CD4-positive, alpha-beta T cell treated with Interleukin-17A for 1 hour (primary cell): ENCODE data around the gene ARL8A.
"Not testable (repeated sequence)": the region's sequence is repeated elsewhere in the genome, so short reads cannot be mapped to it uniquely, and the experiment has no call there.

Experiments
- DNase-seq: peaks from one replicate; pipeline ENCODE4 v3.0.0-alpha.2; 2020

Gene ARL8A

GRCh38 chr1:202156590-202156989 lies 12.1 kb upstream of the ARL8A start:
- DNase-seq, result no peak

GRCh38 chr1:202155478-202156021 lies 11.0 kb upstream of the ARL8A start:
- peak; percentile 33 for DNase-seq

DNA sequence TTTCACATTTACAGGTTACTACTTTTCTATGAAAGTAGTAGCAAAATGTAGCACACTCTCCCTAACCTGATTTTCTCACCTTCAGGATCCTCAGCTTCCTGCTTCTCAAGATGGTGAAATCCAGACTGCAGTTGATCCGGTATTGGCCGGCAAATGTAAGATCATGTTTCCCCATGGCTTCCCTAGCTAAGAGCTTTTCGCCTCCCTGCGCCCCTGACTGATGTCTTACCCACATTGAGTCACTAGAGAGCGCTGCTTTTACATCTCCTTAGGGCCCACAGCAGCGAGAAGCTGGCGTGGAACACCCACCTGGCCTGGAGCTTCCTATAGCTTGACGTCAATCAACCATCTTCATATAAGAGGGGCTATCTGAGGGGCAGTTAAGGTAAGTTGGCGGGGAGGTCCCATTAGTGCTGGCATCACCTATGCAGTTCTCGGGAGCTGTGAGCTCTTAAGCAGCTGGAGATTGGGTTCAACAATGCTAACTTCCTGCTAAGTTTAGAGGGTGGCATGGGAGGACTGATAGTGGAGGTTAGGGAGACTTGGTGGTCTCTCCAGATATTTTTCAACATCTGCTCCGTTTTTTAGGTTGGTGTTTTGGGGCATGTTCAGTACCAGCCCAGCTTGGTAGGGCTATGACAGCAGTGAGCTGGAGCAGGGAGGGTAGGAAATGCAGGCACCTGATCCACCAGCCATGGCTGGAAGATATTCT lies 10.4 kb upstream of the ARL8A start:
- peak; percentile 78 for DNase-seq

DNA sequence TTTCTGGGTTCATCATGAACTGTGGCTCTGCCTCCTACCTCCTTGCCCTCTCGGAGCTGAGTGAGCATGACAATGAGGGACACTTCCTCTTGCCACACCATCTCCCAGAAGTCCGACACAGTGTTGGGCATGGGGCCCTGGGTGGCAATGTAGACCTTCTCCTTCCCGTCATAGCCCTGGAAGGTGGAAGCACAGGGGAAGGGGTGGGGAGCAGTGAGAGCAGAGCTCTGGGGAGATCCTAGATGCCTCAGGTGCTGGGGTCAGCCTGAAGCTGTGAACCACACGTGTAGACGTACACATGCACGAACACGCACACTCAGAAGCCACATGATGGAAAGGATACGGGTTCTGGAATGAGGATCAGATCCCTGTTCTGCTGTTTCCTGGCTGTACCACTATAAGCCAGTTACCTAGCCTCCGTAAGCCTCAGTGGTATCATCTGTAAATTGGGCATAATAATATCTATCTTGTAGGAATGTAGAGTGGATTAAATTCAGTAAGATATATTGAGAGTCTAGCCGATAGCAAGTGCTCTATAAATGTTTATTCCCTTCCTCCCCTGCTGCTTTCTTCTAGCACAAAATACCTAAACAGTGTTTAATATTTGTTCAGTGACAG lies 9.7 kb upstream of the ARL8A start:
- no peak for DNase-seq

GRCh38 chr1:202153284-202153683 lies 8.7 kb upstream of the ARL8A start:
- DNase-seq, result no peak

DNA sequence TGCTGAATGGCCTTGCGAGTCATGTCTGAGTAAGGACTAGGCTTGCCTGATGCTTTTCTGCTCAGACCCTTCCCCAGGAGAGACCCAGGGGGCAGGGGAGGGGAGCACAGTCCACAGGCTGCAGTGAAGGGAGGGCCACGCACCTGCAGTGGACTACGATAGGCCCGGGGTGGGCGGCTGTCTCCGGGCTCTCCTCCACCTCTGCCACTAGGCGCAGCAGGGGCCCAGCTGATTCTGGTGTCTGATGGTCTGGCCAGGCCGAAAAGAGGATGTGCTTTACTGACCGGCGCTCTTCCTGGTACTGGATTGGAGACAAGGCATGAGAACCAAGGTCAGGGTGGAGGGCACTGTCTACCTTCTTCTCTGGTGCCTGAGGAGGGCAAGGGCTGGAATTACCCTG lies 7.9 kb upstream of the ARL8A start:
- DNase-seq, result no peak

DNA sequence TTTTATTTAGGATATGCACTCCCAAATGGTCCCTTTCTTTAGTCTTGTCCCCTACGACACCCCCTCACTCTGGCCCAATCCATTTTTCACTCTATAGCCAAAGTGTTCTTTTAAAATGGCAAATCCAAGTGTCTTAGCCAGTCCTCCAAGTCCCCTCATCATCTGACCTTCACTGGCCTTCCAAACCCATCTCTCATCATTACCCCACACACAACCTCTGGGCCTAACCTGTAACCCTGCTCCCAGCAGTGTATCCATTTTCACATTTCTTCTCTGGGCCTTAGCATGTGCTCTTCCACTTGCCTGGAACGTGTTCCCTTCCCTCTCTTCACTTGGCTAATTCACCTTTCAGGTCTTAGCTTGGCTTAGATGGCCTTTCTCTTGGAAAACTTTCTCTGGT lies 6.5 kb upstream of the ARL8A start:
- no peak for DNase-seq

GRCh38 chr1:202150602-202151001 lies 6.1 kb upstream of the ARL8A start:
- no peak for DNase-seq

DNA sequence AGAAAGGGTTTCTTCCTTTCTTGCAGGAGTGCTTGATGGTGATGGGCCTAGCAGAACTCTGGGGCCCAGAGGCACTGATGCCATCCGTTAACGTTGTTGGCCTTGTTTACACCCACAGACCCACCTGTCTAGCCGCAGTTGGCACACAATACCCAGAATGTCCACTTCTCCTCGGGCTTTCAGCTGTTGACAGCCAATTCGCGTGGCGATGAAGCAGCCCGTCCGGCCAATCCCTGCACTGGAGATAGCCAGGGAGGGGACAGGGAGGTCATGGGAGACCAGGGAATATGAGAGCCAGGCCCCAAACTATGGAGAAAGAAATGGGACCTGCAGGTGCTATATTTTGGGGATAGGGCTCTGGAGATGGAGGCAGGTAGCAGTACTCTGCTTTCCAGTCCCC lies 5.7 kb upstream of the ARL8A start:
- DNase-seq, result no peak

DNA sequence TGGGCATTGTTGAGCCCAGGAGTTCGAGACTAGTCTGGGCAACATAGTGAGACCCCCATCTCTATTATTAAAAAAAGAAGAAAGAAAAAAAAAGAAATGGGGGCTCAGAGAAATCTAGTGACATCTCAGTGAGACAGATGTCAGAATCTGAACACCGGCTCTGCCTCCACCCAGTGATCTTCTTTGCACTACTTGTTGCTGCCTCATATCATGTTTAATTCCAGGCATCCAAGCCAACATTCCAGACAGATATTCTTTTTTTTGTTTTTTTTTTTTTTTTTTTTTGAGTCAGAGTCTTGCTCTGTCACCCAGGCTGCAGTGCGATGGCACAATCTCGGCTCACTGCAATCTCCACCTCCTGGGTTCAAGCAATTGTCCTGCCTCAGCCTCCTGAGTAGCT lies 5.0 kb upstream of the ARL8A start:
- no peak for DNase-seq

GRCh38 chr1:202148391-202148790 lies 3.9 kb upstream of the ARL8A start:
- no peak for DNase-seq

DNA sequence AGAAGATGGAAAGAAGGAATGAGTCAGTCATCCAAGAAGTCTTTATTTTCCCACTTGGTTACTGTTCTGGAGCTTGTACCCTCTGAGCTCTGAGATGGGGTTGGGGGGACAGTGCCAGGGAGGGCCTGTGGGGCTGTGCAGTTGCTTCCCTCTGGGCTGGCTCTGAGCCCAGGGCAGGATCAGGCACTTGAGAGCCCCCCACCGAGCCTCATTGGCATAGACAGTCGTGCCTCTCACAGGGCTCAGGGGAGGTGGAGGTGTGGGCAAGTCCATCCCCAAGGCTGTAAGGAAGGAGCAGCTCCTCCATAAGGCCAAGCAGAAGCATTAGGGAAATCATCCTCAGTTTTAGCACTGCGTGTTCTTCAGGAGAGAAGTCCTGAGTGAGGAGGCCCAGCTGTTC lies 2.5 kb upstream of the ARL8A start:
- DNase-seq, result no peak

GRCh38 chr1:202146279-202146678 lies 1.7 kb upstream of the ARL8A start:
- no peak for DNase-seq

DNA sequence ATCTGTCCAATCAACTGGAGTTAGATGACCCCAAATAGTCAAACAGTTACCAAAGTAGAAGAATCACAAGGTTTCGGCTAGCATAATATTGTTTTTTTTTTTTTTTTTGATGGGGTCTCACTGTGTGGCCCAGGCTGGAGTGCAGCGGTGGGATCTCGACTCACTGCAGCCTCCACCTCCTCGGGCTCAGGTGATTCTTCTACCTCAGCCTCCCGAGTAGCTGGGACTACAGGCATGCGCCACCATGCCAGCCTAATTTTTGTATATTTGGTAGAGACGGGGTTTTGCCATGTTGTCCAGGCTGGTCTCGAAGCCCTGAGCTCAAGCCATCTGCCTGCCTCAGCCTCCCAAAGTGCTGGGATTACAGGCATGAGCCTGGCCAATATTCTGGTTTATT lies 1.2 kb upstream of the ARL8A start:
- not testable (repeated sequence) for DNase-seq

DNA sequence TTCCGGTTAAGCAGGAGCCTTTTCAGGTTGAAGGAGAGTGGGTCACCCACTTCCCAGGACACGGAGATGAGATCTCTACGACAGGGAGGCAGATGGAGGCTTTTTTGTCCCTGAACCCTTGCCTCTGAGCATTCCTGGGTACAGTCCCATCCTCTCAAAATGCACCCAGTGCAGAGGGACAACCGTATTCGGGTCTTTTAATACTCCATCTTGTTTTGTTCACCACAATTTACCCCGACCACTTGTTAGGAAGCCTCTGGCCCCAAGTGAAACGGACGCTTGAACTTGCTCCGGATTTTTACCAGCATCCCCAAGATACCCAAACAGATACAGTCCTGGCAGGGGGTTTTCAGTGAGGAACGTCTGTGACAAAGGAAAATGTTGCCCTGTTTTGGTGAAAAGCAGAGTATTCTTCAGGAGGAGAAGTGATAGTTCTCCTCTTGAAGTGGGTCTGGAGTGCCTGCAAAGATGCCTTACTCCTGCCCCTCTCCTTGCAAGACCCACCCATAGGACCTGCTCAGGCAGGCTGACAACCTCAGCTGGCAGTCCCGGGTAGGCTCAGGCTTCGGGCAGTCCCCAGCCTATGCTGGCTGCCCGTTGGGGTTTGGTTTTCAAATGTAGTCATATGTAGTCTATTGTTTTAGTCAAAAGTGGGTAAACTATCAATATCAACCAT lies 669 bp upstream of the ARL8A start:
- peak; percentile 51 for DNase-seq

GRCh38 chr1:202143768-202144401 lies 652 bp downstream of the ARL8A start:
- peak; percentile 33 for DNase-seq

DNA sequence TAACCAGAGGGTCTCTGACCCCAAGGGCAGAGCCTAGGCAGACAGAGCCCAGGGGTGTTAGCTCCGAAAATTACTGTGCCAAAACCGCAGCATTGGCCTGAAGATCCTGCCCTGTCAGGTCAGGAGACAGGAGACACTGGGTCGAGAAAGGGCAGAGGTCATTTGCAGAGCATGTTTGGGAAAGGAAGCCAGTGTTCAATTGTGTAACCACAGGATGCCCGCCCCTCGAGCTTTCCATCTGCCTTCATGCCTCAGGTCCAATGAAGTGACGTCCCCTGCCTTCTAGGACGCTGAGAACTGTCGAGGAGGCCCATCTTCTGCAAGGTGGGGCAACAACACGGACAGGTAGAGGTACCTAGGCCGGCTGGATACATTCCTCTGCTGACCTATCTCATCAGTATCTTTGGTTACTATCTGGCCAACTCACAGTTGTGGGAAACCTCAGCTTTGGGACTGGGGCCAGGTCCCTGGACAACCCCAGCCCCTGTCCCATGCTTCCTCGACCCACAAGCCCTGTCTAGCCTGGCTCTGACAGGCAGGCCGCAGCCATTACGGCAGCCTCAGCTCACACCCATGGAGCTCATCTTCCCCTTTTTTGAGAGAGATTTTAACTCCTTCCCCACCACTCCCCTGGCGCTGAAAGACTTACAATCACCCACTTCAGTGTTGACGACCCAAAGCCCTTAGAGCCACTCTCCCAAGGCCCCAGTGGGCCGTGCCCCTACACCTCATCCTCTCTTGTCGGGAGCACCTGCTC lies 1.3 kb downstream of the ARL8A start:
- no peak for DNase-seq

GRCh38 chr1:202141468-202141867 lies 3.1 kb downstream of the ARL8A start:
- not testable (repeated sequence) for DNase-seq

- no peak for DNase-seq
Observed at GRCh38 chr1:202140833-202141232, 3.7 kb downstream of the ARL8A start.

DNA sequence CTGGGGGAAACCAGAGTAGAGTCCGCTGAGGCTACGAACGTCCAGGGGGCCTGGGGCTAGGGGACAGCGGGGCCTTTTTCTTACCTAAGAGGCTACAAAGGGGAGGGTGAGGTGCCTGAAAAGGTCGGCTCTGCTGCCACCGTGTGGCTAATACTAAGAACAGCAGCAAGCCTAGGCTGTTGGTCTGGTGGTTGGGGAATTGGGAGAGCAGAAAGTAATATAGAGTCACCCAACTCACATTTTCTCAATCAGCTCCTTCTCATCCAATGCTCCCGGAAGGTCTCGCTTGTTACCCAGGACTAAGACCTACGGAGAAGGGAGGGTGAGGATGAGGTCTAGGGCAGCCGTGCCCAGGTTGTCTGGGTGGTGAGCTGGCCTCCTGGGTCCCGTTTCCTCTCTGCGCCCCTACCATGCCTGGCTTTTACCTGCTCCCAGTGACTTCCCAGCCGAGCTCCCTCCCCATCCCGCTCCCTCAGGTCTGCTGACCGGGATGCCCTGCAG lies 9.3 kb downstream of the ARL8A start:
- peak; percentile 67 for DNase-seq

- DNase-seq, result no peak
Observed at GRCh38 chr1:202134645-202135172, 9.8 kb downstream of the ARL8A start.

DNA sequence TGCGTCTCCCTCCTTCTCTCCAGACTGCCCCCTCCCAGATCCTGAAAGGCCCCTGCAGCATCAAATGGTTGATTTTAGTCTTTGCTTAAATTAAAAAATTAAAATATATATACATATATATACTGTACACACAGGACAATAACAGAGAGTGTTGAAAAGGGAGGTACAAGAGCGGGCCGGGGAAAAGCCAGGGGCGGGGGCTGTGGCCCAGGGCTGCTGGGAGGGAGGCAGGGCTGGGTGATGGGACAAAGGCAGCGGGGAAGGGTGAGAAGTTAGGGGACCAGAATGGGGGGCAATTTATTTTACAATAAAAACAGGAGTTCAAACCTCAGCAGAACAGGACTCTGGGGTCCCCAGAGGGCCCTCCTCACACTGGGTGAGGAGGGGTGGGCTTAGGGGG lies 10.5 kb downstream of the ARL8A start:
- no peak for DNase-seq
